ENCODE results near the gene RPL36.
"Not testable (repeated sequence)": the region's sequence is repeated elsewhere in the genome, so short reads cannot be mapped to it uniquely, and the experiment has no call there.

RPL36 gene

DNA sequence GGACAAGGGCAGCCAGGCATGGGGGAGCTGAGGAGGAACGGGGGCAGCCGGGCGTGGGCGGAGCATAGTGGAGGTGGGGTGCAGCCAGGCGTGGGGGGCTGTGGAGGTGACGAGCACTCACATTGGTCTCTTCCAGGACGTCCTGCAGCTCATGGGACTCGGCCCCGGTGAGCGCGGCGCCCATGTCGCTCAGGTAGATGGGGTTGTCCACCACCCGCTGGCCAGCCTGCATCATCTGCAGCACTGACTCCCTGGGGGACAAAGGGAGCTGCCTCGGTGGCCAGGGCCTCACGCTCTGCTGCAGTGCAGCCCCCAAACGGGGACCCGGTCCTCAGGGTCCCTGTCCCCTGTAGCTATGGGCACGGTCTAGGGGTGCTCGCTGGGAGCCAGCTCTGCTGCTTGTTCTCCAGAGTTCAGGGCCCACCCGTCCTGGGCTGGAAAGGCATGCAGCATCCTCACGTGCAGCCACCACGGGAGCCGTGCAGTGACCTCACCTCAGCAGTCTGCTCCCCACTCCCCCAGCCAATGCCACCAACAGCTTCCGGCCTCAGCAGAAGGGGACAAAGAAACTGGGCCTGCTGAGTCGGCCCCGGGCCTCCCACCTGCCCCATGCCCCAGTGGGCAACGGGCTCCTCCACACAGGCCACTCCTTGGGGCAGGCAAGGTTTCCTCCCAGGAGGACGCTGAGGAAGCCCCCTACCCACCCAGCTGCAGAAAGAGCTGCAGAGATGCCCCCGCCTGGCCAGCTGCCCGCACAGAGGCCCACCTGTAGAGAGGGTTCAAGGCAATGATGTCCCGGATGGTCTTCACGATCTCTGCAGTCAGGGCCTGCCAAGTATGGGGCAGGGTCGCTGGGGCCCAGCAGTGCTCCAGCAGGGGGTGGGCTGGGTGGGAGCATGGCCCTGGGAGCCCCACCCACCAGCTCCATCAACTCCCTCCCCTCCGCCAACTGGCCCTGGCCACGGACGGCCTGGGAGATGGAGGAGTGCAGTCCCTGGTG, 17.8 kb downstream of the RPL36 start:
- DNase-seq = no peak

GRCh38 chr19:5711025-5711424, 20.9 kb downstream of the RPL36 start:
- no peak for DNase-seq

- no peak for DNase-seq
These were observed 21.6 kb downstream of the RPL36 start for GRCh38 chr19:5711713-5712161.

- no peak for DNase-seq
These were observed 23.1 kb downstream of the RPL36 start for GRCh38 chr19:5713228-5713627.

- DNase-seq = no peak
These were observed 24.7 kb downstream of the RPL36 start for GRCh38 chr19:5714816-5715215.

- DNase-seq = no peak
These were observed 27.3 kb downstream of the RPL36 start for GRCh38 chr19:5717215-5717935.

- DNase-seq = no peak
These were observed 28.0 kb downstream of the RPL36 start for GRCh38 chr19:5718037-5718578.

DNA sequence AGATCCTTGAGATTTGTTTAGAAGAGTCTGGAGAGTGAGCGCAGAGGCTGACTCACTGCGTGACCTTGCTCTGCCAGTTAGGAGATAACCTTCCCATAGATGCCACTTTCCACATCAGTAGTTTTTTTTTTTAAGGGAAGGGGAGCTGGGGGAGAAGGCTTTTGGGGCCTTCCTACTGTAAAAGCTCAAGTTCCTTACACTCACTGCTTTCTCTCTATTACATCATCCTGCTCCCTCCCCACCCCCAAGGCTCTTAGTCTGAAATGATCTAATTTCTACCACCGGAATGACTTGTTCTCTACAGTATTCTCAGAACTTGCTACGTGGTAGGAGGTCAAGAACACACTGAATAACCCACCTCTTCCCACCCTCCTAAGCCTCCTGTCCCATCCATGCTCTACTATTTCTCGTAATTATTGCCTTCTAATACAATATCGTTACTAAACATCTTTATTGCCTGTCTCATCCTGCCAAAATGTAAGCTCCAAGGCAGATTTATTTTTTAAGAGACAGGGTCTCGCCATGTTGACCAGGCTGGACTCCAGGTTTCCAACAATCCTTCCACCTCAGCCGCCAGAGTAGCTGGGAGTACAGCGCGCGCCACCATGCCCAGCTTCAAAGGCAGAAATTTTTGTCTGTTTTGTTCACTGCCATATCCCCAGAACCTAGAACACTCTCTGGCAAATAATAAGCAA, 28.6 kb downstream of the RPL36 start:
- DNase-seq = no peak

GRCh38 chr19:5719274-5719960, 29.3 kb downstream of the RPL36 start:
- DNase-seq = peak; percentile 18

DNA sequence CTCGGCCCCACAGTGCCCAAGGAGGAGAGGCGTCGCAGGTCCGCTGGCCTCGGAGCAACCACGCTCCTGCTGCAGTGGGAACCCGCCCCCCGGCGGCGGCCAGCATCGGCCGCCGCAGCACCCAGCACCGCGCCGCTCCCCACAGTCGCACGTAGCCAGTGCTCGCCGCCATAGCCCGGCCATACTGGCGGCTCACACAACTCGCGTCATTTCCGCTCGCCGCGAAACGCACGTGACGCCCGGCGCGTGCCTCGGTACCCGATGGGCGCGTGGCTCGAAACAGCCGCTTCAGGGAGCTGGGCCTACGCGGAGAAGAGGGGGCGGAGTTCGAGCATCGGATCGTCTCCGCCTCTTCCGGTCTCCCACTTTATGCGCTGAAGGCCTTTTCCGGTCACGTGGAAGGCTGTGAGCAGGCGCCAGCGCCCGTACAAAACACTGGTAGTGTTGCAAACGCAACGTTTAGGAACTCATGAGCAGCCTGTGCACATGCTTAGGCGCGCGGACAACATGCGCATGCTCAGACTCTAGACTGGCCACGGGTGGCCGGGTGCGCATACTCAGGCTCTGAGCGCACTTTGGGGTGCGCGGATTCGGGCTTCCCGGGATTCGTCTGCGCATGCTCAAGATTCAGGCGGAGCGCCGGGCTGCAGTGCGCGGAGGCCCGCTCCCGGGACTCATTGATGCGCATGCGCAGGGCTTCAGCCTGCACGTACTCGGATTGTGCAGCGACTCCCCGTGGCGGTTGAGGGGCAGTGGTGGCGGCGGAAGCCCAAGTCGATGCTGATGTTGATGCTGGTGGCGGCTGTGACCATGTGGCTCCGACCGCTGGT, 30.1 kb downstream of the RPL36 start, which contains the start of the genes CATSPERD and LONP1:
TSS of gene CATSPERD (plus strand) at position 677 of the 830 bp plus-strand sequence. CDS start at position 778, 101 bp downstream.
TSS of gene LONP1 (minus strand) at position 186 of the 830 bp plus-strand sequence. CDS start at position 172, 14 bp downstream.
- peak; percentile 99 for DNase-seq

DNA sequence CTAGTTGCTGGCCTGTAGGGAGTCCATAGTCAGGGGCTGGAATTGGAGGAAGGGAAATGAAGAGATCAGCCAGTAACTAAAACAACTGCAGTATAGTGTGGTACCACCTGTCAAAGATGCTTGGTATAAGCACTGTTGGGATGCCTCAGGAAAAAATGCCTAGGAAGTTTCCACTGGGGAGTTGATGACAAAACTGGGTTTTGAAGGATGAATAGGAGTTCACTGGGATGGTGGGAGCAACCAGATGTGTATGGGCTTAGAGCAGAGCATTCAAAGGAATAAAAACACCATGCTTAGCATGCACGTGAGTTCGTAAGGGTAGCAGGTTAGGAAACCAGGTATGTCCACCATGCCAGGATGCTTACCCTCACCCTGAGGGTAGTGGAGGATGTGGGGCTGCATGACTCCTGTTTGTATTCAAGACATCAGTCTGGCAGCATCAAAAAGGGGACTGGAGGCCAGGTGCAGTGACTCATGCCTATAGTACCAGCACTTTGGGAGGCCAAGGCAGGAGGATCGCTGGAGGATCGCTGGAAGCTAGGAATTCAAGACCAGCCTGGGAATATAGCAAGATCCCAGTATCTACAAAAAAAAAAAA, 37.5 kb downstream of the RPL36 start:
- DNase-seq = no peak

- DNase-seq = not testable (repeated sequence)
These were observed 43.1 kb downstream of the RPL36 start for GRCh38 chr19:5733172-5733571.

DNA sequence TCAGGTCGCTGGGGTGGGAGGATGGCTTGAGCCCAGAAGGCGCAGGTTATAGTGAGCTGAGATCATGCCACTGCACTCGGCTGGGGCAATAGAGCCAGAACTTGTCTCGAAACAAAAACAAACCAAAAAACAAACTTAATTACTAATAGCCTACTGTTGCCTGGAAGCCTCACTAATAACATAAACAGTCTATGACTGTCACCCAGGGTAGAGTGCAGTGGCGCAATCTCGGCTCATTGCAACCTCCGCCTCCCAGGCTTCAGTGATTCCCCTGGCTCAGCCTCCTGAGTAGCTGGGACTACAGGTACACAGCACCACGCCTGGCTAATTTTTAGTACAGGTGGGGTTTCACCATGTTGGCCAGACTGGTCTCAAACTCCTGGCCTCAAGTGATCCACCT, 48.3 kb downstream of the RPL36 start:
- no peak for DNase-seq
